NAMALWA (cell line): Measurements from ENCODE around the gene SPATC1L.
A peak's percentile ranks its signal among the peaks of the same experiment; 100 is the strongest.

Experiments used
- DNase-seq: peaks from one replicate; pipeline ENCODE4 v3.0.0-alpha.2; 2015; ENCODE audit warnings: low spot score

SPATC1L gene

GRCh38 chr21:46160907-46161632 lies 23.2 kb downstream of the SPATC1L start:
- DNase-seq, result no peak

- peak; percentile 21 for DNase-seq
Observed at GRCh38 chr21:46160657-46160906, 23.7 kb downstream of the SPATC1L start.

GRCh38 chr21:46159841-46160656 lies 24.2 kb downstream of the SPATC1L start:
- DNase-seq, result peak; percentile 28

- DNase-seq, result no peak
Observed at GRCh38 chr21:46159390-46159789, 24.9 kb downstream of the SPATC1L start.

GRCh38 chr21:46158666-46159300 lies 25.5 kb downstream of the SPATC1L start:
- no peak for DNase-seq

- DNase-seq, result no peak
Observed at GRCh38 chr21:46157987-46158451, 26.2 kb downstream of the SPATC1L start.

- DNase-seq, result no peak
Observed at GRCh38 chr21:46157396-46157986, 26.8 kb downstream of the SPATC1L start.

- no peak for DNase-seq
Observed at GRCh38 chr21:46156678-46157077, 27.6 kb downstream of the SPATC1L start.

GRCh38 chr21:46156378-46156645 lies 27.9 kb downstream of the SPATC1L start:
- no peak for DNase-seq

GRCh38 chr21:46155514-46156377 lies 28.5 kb downstream of the SPATC1L start, which contains the start of gene FTCD:
FTCD (minus strand) TSS chr21:46155579; CDS start chr21:46155523, 56 bp downstream.
- no peak for DNase-seq

GRCh38 chr21:46154955-46155513 lies 29.2 kb downstream of the SPATC1L start:
- DNase-seq, result no peak

- DNase-seq, result no peak
Observed at GRCh38 chr21:46154155-46154954, 29.9 kb downstream of the SPATC1L start.

- DNase-seq, result peak; percentile 19
Observed at GRCh38 chr21:46153247-46154154, 30.8 kb downstream of the SPATC1L start.

- no peak for DNase-seq
Observed at GRCh38 chr21:46152927-46153246, 31.4 kb downstream of the SPATC1L start.

GRCh38 chr21:46151989-46152926 lies 32.0 kb downstream of the SPATC1L start:
- no peak for DNase-seq

GRCh38 chr21:46151261-46151988 lies 32.8 kb downstream of the SPATC1L start:
- no peak for DNase-seq

GRCh38 chr21:46150491-46151121 lies 33.7 kb downstream of the SPATC1L start:
- DNase-seq, result no peak
